A673 (cell line): ENCODE results near the gene SRGAP2.
"Not testable (repeated sequence)": the region's sequence is repeated elsewhere in the genome, so short reads cannot be mapped to it uniquely, and the experiment has no call there.

Experiments
- EZH2 ChIP-seq: fragments of 200-600 bp; sonication (generic); IDR thresholded peaks from 2 replicates; pipeline ENCODE4 v1.6.1; 2017; ENCODE audit warnings: borderline replicate concordance, low read depth, mild to moderate bottlenecking, mixed read lengths, antibody characterized with exemption, low read length; ENCODE audit not compliant: poor library complexity, severe bottlenecking
- TF ChIP-seq, protein P1 (sequence below): fragments of 300-800, 200-600 bp; sonication (generic); conservative IDR thresholded peaks from 2 replicates; pipeline ENCODE4 v1.5.1; 2017; ENCODE audit warnings: low read depth, mild to moderate bottlenecking, antibody characterized with exemption, low read length, moderate library complexity, mixed read lengths

GRCh38 chr1:206203364-206204158 lies at the start of gene SRGAP2:
- TF ChIP-seq, protein P1, sequence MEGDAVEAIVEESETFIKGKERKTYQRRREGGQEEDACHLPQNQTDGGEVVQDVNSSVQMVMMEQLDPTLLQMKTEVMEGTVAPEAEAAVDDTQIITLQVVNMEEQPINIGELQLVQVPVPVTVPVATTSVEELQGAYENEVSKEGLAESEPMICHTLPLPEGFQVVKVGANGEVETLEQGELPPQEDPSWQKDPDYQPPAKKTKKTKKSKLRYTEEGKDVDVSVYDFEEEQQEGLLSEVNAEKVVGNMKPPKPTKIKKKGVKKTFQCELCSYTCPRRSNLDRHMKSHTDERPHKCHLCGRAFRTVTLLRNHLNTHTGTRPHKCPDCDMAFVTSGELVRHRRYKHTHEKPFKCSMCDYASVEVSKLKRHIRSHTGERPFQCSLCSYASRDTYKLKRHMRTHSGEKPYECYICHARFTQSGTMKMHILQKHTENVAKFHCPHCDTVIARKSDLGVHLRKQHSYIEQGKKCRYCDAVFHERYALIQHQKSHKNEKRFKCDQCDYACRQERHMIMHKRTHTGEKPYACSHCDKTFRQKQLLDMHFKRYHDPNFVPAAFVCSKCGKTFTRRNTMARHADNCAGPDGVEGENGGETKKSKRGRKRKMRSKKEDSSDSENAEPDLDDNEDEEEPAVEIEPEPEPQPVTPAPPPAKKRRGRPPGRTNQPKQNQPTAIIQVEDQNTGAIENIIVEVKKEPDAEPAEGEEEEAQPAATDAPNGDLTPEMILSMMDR: not testable (repeated sequence)
- not testable (repeated sequence) for TF ChIP-seq EZH2
